Fibroblast of villous mesenchyme (primary cell): ENCODE results near the gene MCTP2. TPM values are rescaled to one million over a fixed set of nuclear protein-coding genes. Genes with fewer than 3 reads are reported as not detected.

ENCODE experiments used
- DNase-seq: peaks from one replicate; pipeline ENCODE4 v3.0.0-alpha.2; 2010; ENCODE audit warnings: low read depth
- H3K4me3 ChIP-seq: 2 replicates; pipeline ENCODE4 v1.5.1; 2011; ENCODE audit warnings: low read depth, mild to moderate bottlenecking, low read length
- total RNA-seq: library from RNA; depleted of rRNA; stranded (reverse); fragments of >200 nt; gene quantifications from 2 replicates; pipeline ENCODE4 v1.2.3, GENCODE V29; 2012
- TF ChIP-seq, protein P1 (sequence below): IDR thresholded peaks from 2 replicates; pipeline ENCODE4 v1.5.1; 2012; ENCODE audit warnings: low read depth, mild to moderate bottlenecking, low read length; ENCODE audit not compliant: insufficient read depth

Gene MCTP2, protein sequence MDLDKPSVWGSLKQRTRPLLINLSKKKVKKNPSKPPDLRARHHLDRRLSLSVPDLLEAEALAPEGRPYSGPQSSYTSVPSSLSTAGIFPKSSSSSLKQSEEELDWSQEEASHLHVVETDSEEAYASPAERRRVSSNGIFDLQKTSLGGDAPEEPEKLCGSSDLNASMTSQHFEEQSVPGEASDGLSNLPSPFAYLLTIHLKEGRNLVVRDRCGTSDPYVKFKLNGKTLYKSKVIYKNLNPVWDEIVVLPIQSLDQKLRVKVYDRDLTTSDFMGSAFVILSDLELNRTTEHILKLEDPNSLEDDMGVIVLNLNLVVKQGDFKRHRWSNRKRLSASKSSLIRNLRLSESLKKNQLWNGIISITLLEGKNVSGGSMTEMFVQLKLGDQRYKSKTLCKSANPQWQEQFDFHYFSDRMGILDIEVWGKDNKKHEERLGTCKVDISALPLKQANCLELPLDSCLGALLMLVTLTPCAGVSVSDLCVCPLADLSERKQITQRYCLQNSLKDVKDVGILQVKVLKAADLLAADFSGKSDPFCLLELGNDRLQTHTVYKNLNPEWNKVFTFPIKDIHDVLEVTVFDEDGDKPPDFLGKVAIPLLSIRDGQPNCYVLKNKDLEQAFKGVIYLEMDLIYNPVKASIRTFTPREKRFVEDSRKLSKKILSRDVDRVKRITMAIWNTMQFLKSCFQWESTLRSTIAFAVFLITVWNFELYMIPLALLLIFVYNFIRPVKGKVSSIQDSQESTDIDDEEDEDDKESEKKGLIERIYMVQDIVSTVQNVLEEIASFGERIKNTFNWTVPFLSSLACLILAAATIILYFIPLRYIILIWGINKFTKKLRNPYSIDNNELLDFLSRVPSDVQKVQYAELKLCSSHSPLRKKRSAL
- 2.2 and 4.5 TPM in 2 replicates for total RNA-seq

- peak; percentile 94 for DNase-seq
- H3K4me3 ChIP-seq: peak within 1 kb of the TSS; percentile 73
- TF ChIP-seq, protein P1, sequence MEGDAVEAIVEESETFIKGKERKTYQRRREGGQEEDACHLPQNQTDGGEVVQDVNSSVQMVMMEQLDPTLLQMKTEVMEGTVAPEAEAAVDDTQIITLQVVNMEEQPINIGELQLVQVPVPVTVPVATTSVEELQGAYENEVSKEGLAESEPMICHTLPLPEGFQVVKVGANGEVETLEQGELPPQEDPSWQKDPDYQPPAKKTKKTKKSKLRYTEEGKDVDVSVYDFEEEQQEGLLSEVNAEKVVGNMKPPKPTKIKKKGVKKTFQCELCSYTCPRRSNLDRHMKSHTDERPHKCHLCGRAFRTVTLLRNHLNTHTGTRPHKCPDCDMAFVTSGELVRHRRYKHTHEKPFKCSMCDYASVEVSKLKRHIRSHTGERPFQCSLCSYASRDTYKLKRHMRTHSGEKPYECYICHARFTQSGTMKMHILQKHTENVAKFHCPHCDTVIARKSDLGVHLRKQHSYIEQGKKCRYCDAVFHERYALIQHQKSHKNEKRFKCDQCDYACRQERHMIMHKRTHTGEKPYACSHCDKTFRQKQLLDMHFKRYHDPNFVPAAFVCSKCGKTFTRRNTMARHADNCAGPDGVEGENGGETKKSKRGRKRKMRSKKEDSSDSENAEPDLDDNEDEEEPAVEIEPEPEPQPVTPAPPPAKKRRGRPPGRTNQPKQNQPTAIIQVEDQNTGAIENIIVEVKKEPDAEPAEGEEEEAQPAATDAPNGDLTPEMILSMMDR: peak; percentile 6
These were observed at the start of gene MCTP2 for GRCh38 chr15:94230883-94231722. TSS of gene MCTP2 (plus strand) at chr15:94231561. CDS start at chr15:94298266, 66,705 bp downstream.

DNA sequence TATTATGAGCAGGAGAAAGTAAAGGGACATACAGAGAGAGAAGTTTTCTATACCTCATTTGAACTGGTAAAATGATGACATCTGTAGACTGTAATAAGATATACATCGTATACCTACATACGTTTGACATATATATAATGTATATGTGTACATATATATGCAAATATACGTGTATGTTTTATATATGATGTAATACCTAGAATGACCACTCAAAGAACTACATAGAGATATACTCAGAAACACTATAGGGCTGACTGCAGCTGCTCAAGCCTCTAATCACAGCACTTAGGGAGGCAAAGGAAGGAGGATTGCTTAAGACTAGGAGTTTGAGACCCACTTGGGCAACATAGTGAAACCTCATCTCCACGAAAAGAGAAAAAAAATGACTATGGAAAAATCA lies 48.5 kb upstream of the MCTP2 start:
- TF ChIP-seq, protein P1: no peak
- no peak for DNase-seq
- H3K4me3 ChIP-seq: no peak overlapping the region

DNA sequence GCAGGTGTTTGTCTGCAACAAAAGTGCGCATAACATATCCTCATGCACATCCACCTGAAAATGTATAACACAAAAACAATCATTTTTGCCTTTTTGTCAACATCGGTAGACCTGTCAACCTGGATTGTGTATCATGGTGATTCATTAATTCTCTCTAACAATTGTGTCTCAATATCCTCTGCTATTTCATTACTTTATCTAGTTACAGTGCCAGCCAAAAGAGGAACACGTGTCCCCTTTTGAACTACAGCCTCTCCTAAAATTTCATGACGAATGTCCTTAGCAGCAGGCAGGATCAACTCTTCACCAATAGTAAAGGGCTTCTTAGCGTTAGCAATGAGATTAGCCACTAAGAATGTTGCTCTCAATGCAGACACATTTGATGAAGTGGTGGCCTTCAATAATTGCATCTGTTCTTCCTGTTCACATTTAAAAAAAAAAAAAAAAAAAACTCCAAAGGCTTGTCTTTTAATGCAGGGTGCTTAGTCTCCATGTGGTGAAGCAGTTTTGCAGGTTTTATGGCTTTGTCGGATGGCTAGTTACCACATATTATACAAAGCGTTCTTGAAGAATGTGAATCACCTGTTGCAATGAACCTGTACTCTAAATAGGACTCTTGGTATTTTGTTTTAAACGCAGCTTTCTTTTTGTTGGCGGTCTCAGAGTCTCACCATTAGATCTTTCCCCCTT lies 45.7 kb upstream of the MCTP2 start:
- DNase-seq: no peak

GRCh38 chr15:94186770-94187331 lies 44.5 kb upstream of the MCTP2 start:
- TF ChIP-seq, protein P1: no peak
- no peak for DNase-seq

More for the DNA sequence above, 45.7 kb upstream of the MCTP2 start:
- TF ChIP-seq, protein P1: no peak
- no peak overlapping the region for H3K4me3 ChIP-seq

DNA sequence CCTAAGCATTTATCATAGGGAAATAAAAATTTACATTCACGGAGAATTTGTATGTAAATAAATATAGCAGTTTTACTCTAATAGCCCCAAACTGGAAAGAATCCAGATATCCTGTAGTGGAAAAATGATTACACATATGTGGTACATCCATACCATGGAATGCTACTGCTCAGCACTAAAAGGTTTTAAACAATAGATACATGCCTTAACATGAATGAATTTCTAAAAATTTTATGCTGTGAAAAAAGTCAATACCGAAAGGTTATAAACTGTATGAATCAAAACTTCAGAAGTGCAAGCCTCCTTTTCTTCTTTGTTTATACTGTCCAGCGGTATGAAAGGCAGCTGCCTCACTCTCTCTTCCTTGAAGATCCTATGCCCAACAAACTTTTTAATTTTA lies 37.5 kb upstream of the MCTP2 start:
- DNase-seq: no peak
- no peak overlapping the region for H3K4me3 ChIP-seq
- TF ChIP-seq, protein P1: no peak

More at GRCh38 chr15:94186770-94187331, 44.5 kb upstream of the MCTP2 start:
- no peak overlapping the region for H3K4me3 ChIP-seq
